Testis (tissue), 2 donors: ENCODE measurements around the gene SNX2.

Experiments
- POLR2A ChIP-seq: fragments of 450-650 bp; IDR thresholded peaks from one replicate; pipeline ENCODE4 v1.6.1; 2017; ENCODE audit warnings: antibody characterized with exemption, mild to moderate bottlenecking, moderate library complexity
- TF ChIP-seq, protein P1 (sequence below), 3 experiments: fragments of 450-650 bp in 2 of 3; fragments of 200-600 bp in 1 of 3; sonication (generic) in 1 of 3; IDR thresholded peaks; one replicate each; pipeline ENCODE4 v1.5.1; 2016 to 2019; ENCODE audit warnings: antibody characterized with exemption in 3 of 3, mild to moderate bottlenecking in 2 of 3, moderate library complexity in 1 of 3

DNA sequence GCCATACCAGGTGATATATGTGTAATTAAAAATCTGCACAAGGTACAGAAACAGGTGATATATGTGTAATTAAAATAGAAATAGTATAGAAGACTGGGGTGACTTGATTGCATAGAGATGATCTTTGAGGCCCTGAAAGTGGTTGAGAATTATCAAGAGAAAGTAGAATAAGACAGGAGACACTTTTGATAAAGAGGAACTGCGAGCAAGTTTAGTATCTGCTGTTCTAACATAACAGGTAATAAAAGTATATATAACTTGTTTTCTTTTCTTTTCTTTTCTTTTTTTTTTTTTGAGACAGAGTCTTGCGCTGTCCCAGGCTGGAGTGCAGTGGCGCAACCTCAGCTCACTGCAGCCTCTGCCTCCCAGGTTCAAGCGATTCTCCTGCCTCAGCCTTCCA lies 5.4 kb downstream of the SNX2 start:
- TF ChIP-seq, protein P1, sequence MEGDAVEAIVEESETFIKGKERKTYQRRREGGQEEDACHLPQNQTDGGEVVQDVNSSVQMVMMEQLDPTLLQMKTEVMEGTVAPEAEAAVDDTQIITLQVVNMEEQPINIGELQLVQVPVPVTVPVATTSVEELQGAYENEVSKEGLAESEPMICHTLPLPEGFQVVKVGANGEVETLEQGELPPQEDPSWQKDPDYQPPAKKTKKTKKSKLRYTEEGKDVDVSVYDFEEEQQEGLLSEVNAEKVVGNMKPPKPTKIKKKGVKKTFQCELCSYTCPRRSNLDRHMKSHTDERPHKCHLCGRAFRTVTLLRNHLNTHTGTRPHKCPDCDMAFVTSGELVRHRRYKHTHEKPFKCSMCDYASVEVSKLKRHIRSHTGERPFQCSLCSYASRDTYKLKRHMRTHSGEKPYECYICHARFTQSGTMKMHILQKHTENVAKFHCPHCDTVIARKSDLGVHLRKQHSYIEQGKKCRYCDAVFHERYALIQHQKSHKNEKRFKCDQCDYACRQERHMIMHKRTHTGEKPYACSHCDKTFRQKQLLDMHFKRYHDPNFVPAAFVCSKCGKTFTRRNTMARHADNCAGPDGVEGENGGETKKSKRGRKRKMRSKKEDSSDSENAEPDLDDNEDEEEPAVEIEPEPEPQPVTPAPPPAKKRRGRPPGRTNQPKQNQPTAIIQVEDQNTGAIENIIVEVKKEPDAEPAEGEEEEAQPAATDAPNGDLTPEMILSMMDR (IDR thresholded peaks at IDR 0.05) = no peak
- no peak for TF ChIP-seq POLR2A
